Right lobe of liver (tissue), 6 donors: ENCODE results near the gene AQP1. TPM values are rescaled to one million over a fixed set of nuclear protein-coding genes. Genes with fewer than 3 reads are reported as not detected.

Experiments used
- ATAC-seq, 4 donors: fragments of 200-7000 bp; cut with Tn5 transposase; one replicate each; pipeline ENCODE4 v1.9.1; 2020; ENCODE audit warnings: mild to moderate bottlenecking in 4 of 4, moderate library complexity in 4 of 4
- DNase-seq, 3 donors: peaks; one replicate each; pipeline ENCODE4 v3.0.0-alpha.2; 2020
- H3K27ac ChIP-seq, 3 donors: fragments of 200-600 bp; one replicate each; pipeline ENCODE4 v1.8.0; 2022
- H3K27me3 ChIP-seq, 2 donors: fragments of 200-600 bp; one replicate each; pipeline ENCODE4 v1.8.0; 2022
- H3K36me3 ChIP-seq, 4 donors: fragments of 200-600 bp; sonication (generic) in 1 of 4; one replicate each; pipeline versions ENCODE4 v1.5.1 to v1.8.0; 2017 to 2022; ENCODE audit warnings: control low read depth in 1 of 4
- H3K4me1 ChIP-seq, 4 donors: fragments of 200-600 bp; sonication (generic) in 1 of 4; one replicate each; pipeline versions ENCODE4 v1.5.1 to v1.8.0; 2017 to 2022; ENCODE audit warnings: control low read depth in 1 of 4
- H3K4me3 ChIP-seq, 3 donors: fragments of 200-600 bp; one replicate each; pipeline ENCODE4 v1.8.0; 2022
- H3K9me3 ChIP-seq, 4 donors: fragments of 200-600 bp; sonication (generic) in 1 of 4; one replicate each; pipeline versions ENCODE4 v1.5.1 to v1.8.0; 2017 to 2022; ENCODE audit warnings: control low read depth in 1 of 4
- CTCF ChIP-seq, 4 donors: fragments of 200-600 bp in 3 of 4; fragments of 450-650 bp in 1 of 4; IDR thresholded peaks; one replicate each; pipeline versions ENCODE4 v1.5.1 to v1.8.0; 2016 to 2022; ENCODE audit warnings: antibody characterized with exemption in 4 of 4, mild to moderate bottlenecking in 2 of 4
- POLR2A ChIP-seq: fragments of 450-650 bp; IDR thresholded peaks from one replicate; pipeline ENCODE4 v1.6.1; 2017; ENCODE audit warnings: antibody characterized with exemption, mild to moderate bottlenecking
- WGBS: methylation state at CpG from one replicate; pipeline ENCODE4 v1.1.6; 2018; ENCODE audit warnings: low coverage, low lambda C conversion rate; ENCODE audit not compliant: insufficient coverage; ENCODE audit errors: missing lambda C conversion rate; 5-methylcytosine and 5-hydroxymethylcytosine counted together
- intact Hi-C, 2 donors: fragments of 100-400 bp; cut with DNase I; formaldehyde crosslinking; loops; one replicate each; pipeline versions ENCODE4 v1.11.2 to v1.14.1; 2022
- total RNA-seq, 6 experiments: library from RNA; depleted of rRNA in 2 of 6; stranded (reverse); fragments of >200 nt in 2 of 6; fragmentation: NEBNext Ultra II Directional in 3 of 6; extraction: Animal tissue kit (Norgen Biotek cat#: 25700) in 3 of 6; gene quantifications; one replicate each; pipeline versions ENCODE4 v1.1.0 to v1.2.4, GENCODE V29; 2016 to 2023
- donor health status: DM: no; HTN: yes; CAD: no.
- donor health status: DM: no; HTN: no; CAD: no.
- donor health status: DM: no; HTN: no; CAD: no.
- donor health status: DM: no; HTN: yes; CAD: no.
- donor health status: DM: no; HTN: yes; CAD: no.

The AQP1 gene
- total RNA-seq, 6 experiments from 2014 or later, result 11.3 to 20.8 (median 14.8) TPM

GRCh38 chr7:30879139-30880124, 32.2 kb upstream of the AQP1 start:
- Histone ChIP-seq H3K36me3 (no peaks in the 10 kb centered on the region), H3K4me1 (no peaks in the 10 kb centered on the region), H3K4me3 (no peak overlapping the region), H3K9me3 (no peaks in the 10 kb centered on the region), H3K27ac (no peak overlapping the region), H3K27me3 (no peaks in the 10 kb centered on the region)
- ATAC-seq (no peak), DNase-seq (no peak)
- 72% methylated on average over 8 of the region's 14 CpGs for WGBS
- no peak for TF ChIP-seq POLR2A
- intact Hi-C loops, result no loop called here

- intact Hi-C loops, result no loop called here
- Histone ChIP-seq H3K4me3 (no peak overlapping the region), H3K36me3 (no peaks in the 10 kb centered on the region), H3K27me3 (no peaks in the 10 kb centered on the region), H3K4me1 (no peaks in the 10 kb centered on the region), H3K27ac (no peak overlapping the region), H3K9me3 (no peaks in the 10 kb centered on the region)
- DNase-seq, result no peak
- no peak for TF ChIP-seq CTCF (IDR thresholded peaks at IDR 0.05)
- no peak for TF ChIP-seq POLR2A
- peak; percentile 37 to 78 (median 64) for ATAC-seq
- 38% methylated on average over 12 of the region's 12 CpGs for WGBS
Observed at GRCh38 chr7:30880125-30880720, 31.4 kb upstream of the AQP1 start.

GRCh38 chr7:30880941-30881340, 30.7 kb upstream of the AQP1 start:
- H3K36me3 ChIP-seq, result no peaks in the 10 kb centered on the region
- WGBS, result 87% methylated on average over 3 of the region's 4 CpGs
- H3K9me3 ChIP-seq, result no peaks in the 10 kb centered on the region
- DNase-seq (no peak), ATAC-seq (no peak)
- intact Hi-C loops, result no loop called here
- no peak overlapping the region for H3K4me3 ChIP-seq
- no peak for TF ChIP-seq POLR2A
- no peaks in the 10 kb centered on the region for H3K27me3 ChIP-seq
- H3K4me1 ChIP-seq, result no peaks in the 10 kb centered on the region
- no peak overlapping the region for H3K27ac ChIP-seq

- intact Hi-C loops, result no loop called here
- DNase-seq (no peak), ATAC-seq (no peak)
- no peak overlapping the region for H3K4me3 ChIP-seq
- no peaks in the 10 kb centered on the region for H3K9me3 ChIP-seq
- WGBS, result 91% methylated on average over 7 of the region's 7 CpGs
- no peak for TF ChIP-seq POLR2A
- TF ChIP-seq CTCF (IDR thresholded peaks at IDR 0.05), result no peak
- H3K27me3 ChIP-seq, result no peaks in the 10 kb centered on the region
- H3K36me3 ChIP-seq, result no peaks in the 10 kb centered on the region
- H3K27ac ChIP-seq, result no peak overlapping the region
- no peaks in the 10 kb centered on the region for H3K4me1 ChIP-seq
Observed at GRCh38 chr7:30881448-30881847, 30.2 kb upstream of the AQP1 start.

- H3K4me1 ChIP-seq, result no peaks in the 10 kb centered on the region
- no peak overlapping the region for H3K27ac ChIP-seq
- ATAC-seq, result no peak
- DNase-seq, result no peak
- no peaks in the 10 kb centered on the region for H3K36me3 ChIP-seq
- no peak overlapping the region for H3K4me3 ChIP-seq
- intact Hi-C loops, result no loop called here
- H3K27me3 ChIP-seq, result no peaks in the 10 kb centered on the region
- H3K9me3 ChIP-seq, result no peaks in the 10 kb centered on the region
- TF ChIP-seq POLR2A, result no peak
- no peak for TF ChIP-seq CTCF (IDR thresholded peaks at IDR 0.05)
Observed at GRCh38 chr7:30884881-30885280, 26.8 kb upstream of the AQP1 start.
